ELR (cell line): ENCODE measurements around the gene FAM120B.
A peak's percentile ranks its signal among the peaks of the same experiment; 100 is the strongest.

ENCODE experiments used
- DNase-seq: peaks from one replicate; pipeline ENCODE4 v3.0.0-alpha.2; 2015; ENCODE audit warnings: low read depth

The FAM120B gene

GRCh38 chr6:170420791-170421776 is 114.5 kb downstream of the FAM120B start:
- DNase-seq = no peak

GRCh38 chr6:170421921-170422320 is 115.4 kb downstream of the FAM120B start:
- DNase-seq = no peak

DNA sequence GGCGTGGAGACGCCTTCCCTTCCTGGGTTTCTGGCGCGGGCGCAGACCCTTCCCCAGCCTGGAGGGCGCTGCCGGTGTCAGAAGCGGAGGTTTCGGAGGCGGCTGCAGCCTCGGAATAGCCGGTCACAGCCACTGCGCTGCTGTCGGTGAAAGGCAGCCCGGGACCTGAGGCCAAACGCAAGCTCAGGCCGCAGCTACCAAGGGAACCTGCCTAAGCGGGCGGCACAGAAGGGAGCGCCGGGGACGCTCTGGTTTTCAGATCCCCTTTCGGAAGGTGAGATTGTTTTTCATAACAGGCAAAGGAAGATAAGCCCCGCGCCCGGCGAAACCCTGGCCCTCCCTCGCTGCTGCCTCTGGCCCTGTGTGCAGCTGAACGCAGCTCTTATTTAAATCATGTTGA is 116.5 kb downstream of the FAM120B start:
- DNase-seq = no peak

DNA sequence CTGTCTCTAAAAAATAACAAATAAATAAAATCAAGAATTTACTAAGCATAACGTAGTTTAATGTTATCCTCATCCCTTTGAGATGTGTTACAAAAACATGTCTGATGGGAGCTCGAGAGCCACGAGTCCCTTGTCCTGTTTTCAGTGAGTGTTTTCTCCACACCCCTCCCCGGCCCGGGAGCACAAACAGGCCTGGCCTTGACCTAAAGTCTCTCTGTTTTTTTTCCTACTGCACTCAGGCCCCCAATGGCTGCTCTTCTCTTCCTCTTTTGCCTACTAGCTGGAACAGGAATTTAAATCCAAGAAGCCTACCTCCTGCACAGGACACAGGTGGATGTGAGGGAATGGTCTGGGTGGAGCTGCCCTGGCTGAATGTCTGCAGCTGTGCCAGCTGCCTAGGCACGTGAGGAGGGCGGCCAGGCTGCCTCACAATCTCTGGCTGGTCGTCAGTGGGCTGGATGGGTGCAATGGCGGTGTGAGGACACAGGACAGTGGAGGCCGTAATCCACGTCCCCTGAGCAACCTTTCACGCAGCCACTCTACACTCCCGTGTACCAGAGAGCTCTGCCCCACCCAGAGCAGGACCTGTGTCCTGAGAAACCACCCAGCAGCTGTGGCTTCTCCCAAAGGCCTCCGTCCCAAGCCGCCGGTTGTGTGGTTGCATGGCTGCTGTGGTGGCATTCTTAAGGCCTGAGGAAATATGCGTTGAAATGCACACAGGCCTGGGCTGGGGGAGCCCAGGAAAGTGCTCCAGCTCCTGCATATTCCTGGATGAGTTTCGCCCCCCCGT is 117.5 kb downstream of the FAM120B start:
- DNase-seq = no peak

DNA sequence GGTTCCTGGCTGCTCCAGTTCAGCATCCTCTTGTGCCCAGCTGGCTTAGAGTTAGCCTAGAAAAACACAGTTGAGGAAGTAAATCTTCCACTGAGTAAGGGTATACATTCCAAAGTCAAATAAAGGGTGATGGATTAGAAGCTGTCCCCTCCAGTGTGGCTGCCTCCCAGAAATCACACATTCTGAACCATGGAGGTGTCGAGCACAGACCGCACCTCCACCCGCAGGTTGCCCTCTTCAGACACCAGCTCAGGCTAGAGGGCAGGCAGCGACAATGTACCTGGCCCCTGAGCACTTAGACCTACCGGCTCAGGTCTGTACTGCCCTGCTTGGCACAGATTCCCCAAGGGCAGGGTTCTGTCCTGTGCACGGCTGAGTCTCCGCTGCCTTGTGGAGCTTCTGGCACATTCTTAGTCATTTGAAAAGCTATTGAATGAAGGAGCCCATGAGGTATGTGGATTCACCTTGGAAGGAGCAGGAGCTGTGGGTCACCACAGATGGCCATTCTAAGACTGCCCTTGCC is 118.1 kb downstream of the FAM120B start:
- no peak for DNase-seq

DNA sequence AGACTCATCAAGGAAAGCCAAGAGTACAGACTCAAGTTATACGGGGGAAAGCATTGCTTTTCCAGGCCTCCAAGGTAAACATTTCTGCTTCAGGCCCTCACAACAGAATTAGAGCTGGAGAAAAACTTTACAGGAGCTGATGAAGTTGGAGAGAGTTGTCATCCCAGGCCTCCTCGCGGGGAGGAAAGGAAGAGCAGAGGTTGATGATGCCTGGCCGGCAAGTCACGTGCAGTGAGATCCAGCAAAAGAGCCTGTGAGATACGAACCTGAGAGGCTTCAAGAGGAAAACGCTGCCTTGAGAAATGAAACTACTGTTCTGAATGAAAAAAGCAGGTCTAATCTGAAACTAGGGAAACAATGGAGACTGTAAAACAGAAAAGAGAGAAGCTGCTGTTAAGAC is 122.9 kb downstream of the FAM120B start:
- DNase-seq = no peak

DNA sequence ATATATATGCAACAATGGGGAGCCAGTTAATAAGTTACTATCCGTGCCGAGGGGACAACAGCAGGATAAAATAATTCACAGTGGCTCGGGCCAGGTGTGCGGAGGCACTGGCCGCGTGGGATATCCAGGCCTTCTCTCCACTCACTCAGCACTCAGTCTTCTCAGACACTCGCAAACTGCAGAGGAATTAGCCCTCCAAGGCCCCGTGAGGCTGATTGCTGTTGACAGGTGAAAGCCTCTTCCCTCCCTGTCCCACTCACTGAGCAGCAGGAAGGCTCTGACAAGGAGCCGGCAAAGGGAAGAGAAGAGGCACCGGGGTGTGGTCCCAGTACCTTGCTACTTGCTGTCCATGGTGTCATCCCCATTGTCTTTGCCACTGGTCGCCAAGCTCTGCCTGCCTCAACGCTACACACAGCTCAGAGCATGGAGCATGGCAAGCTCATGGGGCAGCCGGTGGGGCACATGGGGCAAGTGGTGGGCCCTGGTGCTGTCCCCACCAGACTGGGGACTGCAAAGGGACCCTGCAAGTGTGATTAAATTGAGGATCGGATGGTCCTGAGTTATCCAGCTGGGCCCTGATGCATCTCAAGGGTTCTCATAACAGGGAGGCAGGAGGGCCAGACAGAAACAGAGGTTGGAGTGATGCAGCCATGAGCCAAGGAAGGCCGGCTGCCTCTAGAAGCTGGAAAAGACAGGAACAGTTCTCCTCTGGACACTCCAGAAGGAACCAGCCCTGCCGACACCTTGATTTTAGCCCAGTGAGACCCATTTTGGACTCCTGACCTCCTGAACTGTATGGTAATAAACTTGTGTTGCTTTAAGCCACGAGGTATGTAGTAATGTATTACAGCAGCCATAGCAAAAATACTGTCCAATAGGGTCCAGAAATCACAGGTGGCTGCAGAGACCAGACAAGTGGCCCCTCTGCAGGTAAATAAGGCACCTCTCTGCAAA is 126.9 kb downstream of the FAM120B start:
- DNase-seq = no peak

DNA sequence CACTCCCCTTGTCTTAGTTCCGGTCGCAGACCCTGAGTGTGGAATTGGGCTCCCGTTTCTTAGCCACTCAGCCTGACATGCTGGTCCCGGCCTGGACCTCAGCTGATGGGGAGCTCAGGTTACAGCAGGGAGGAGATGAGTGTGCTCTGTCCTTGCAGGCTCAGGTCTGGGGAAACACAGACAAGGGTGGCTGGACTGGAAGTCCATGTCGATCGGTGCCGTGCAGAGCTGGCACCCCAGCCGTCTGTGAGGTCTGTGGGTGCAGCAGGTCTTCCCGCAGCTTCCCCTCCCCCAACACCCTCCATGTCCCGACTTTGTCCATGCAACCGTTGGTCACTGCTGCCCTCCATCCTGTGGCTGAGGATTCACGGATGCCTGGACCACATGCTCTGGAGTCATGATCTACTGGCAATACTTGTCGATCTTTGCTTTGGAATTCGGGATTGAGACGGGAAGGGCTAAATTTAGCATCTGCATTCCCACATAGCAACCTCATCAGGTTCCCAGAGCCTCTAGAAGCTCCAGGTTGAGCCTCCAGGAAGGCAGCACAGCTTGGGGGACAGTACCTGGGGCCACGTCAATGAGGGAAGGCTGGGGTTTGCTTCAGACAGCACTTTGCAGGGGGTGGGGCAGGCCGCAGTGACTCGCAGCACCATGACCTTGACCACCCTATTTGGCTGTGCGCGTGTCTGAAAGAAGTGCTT is 127.7 kb downstream of the FAM120B start:
- DNase-seq = no peak

DNA sequence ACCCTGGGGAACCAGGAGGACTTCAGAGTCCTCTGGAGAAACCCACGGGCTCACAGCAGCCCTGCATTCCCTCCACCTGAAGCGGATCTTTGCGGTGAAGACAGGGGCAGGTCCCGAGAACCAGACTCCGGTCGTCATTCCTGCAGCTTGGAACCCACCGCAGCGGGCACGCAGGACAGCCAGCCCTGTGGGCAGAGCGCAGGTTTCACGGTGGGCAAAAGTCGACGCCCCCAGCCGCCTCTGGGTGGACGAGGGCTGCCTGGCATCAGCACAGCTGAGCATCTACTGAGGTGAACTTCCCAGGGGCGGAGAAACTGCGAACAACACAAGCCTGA is 128.2 kb downstream of the FAM120B start:
- DNase-seq = no peak

DNA sequence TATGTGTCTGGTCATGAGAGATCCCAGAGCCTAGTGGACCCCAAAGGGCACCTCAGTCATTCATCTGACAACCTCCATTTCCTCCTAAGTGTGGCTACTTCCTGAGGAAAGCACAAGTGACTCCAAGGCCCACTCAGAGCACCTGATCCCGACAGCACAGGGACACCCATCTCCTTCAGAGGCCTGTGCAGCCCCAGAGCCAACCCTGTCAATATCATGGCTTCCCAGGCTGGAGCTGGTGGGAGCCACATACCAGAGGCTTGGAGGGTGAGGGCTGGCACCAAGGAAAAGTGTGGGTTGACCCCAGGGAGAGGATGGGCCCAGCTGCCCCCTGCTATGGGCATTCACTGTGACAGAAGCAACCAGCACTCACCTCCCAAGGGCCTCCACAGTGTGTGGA is 129.2 kb downstream of the FAM120B start:
- DNase-seq = no peak

DNA sequence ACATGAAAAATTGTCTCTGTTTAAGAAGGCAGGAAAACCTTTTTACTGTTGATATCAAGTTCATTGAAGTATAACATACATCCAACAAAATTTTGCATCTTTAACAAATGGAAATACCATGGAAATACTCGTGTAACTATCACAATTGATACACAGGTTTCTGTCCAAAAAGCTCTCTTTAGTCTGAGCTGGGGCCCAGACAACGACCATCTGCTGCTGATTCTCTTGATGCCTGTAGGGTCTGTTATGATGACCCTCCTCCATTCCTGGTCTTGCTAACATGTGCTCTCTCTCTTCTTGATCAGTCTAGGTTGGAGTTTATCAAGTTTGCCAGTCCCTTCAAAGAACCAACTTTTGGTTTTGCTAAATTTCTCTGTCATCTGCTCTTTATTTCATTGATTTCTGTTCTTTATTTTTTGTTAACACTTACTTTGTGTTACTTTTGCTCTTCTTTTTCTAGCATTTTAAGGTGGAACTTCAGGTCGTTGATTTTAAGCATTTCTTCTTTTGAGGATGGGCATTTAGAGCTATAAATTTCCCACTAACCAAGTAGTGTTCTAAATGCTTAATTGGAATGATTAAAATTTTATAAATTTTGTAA is 129.8 kb downstream of the FAM120B start:
- DNase-seq = no peak

DNA sequence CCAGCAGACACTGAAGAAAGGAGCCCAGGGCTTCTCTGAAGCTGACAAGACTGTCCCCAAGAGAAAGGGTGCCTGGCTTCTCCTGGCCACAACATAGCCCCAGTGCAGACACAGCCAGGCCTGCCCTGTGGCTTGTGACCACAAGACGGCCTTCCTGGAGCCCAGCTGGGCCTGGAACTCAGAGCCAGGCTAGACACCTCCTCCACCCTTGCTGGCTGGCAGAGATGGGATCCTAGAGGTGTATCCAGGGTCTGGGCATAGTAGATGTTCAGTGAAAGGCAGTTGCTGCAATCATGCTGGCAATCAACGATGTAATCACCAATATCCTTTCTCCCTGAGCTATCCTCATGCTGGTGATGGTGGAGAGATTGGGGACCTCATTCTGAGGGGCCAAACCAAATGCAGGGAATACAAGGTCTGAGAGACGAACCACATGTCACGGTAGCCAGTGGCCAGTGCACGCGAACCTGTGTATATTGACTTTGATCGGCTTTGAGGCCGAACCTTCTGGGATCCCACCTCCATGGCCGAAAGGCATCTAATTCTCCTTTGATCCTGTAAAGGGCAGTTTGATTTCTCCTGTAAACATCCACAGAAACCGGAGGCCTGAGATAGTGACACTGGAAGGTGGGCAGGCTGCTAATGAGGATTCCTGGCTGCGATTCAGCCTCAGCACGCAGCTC is 131.3 kb downstream of the FAM120B start:
- peak; percentile 19 for DNase-seq

DNA sequence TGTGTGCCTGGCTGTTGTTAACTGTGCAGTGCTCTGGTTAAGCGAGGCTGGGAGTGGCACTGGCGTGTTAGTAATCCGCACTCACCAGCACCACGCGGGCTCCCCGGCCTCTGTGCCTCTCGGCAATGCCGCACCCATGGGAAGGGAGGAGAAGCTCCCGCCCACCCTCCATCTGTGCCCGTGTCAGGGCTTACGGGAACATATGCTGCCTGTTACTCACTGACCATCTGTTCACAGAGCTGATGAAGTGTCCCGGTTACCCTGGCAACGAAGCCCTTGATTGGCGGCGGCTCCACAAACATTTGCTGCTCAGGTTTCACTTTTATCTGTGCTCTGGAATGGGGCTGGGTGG is 131.8 kb downstream of the FAM120B start:
- DNase-seq = peak; percentile 100

- no peak for DNase-seq
Observed at GRCh38 chr6:170438861-170439260, 132.3 kb downstream of the FAM120B start.

DNA sequence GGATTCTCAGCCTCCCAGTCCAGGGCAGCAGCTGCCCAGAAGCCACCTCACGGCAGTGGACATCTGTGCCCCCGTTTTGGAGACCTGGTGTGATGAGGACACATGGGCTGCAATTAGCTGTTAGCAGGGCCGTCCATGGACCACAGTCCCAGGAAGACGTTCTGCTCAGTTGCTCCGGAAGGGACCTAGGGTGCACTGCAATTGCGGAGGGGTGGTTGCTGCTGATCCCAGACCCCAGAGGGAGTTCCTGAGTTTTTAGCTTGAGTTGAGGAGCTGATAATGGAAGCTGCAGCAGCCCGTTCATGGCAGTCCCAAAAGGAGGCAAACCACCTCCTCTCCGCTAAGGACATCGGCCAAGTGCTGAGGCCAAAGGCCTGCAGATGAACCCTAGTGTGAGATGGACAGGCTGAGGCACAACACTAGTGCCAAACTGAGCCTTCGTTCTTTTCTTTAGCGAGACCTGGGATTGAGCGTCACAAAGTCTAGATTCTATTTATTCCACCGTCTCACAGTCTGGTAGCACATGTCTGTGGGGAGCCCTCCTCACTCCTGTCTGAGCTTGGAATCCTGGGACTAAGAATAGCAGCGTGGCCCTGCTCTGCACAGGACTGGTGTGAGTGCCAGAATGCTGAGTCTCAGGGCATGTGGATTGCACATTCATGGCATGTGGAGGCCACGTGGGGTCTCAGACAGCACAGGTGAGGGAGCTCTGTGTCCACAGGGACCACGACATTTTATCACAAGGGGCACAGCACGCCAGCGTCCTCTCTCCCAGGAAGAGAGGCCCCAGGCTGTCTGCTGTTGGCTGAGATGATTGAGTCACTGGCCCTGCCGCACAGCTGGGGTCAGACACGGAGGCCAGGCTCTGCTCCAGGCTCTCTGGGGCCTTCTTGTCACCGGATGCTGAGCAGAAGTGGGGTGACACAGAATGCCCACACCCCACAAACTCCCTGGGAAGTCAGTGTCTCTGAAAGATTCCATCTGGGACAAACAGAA is 133.1 kb downstream of the FAM120B start:
- DNase-seq = peak; percentile 77

- no peak for DNase-seq
Observed at GRCh38 chr6:170440437-170440836, 133.9 kb downstream of the FAM120B start.

DNA sequence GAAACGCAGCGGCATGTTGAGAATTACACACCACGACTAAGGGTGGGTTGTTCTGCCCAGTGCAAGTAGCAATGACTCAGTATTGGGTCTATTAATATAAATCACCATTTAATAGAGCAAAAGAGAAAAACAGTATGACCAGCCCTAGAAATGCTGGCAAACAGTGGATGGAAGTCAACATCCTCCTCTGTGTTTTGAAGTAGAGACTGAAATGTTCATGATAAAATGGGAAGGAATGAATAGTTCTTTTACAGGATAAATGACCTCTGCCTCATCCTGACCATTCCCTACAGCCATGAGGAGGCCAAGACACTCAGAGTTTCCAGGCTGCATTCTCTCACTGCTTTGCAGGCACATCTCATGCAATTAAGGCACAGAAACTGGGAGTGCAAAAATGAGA is 134.8 kb downstream of the FAM120B start:
- DNase-seq = peak; percentile 21

- DNase-seq = no peak
Observed at GRCh38 chr6:170442596-170442995, 136.0 kb downstream of the FAM120B start.

DNA sequence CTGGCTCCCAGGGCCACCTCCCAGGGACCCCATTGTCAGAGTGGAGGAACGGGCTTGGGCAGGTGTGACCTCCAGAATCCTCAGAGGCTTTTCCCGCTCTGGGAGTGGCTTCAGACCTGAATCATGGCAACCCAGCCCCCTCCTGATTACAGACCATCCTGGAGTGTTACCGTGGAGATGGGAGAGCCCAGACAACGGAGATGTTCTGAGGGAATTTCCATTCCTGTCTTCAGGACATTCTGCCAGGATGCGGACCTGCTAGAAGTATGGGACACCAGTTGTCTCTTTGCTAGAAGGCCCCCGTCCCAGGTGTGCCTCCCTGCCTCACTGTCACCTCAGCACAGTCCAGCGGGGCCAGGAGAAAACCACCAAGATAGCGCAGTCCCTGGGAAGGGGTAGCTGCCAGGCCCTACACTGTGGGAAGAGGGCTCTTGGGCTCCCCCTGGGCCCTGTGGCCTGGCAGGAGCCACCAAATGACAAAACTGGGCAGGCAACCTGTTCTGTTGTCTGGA is 136.6 kb downstream of the FAM120B start:
- no peak for DNase-seq
